HG03025 (cell line): Measurements from ENCODE around the gene CFAP68.
"Not testable (repeated sequence)": the region's sequence is repeated elsewhere in the genome, so short reads cannot be mapped to it uniquely, and the experiment has no call there.

Experiments used
- ATAC-seq: cut with Tn5 transposase; IDR thresholded peaks from one replicate; pipeline ENCODE4 v1.9.1; 2021; ENCODE audit warnings: mild to moderate bottlenecking, moderate library complexity; ENCODE audit not compliant: unreplicated experiment, low FRiP score

Gene CFAP68

GRCh38 chr11:111916768-111917167, 37.4 kb downstream of the CFAP68 start:
- no peak for ATAC-seq

DNA sequence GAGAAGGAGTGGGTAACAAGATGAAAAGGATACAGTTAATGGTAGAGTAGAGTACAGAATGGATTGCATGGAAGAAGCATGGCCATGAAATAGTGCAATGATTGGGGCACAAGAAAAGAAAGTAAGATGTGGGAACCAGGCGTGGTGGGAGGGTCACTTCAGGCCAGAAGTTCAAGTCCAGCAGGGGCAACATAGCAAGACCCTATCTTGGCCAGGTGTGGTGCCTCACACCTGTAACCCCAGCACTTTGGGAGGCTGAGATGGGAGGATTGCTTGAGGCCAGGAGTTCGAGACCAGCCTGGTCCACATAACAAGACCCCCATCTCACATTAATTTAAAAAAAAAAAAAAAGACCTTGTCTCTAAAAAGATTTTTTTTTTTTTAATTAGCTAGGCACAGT, 38.0 kb downstream of the CFAP68 start:
- no peak for ATAC-seq

DNA sequence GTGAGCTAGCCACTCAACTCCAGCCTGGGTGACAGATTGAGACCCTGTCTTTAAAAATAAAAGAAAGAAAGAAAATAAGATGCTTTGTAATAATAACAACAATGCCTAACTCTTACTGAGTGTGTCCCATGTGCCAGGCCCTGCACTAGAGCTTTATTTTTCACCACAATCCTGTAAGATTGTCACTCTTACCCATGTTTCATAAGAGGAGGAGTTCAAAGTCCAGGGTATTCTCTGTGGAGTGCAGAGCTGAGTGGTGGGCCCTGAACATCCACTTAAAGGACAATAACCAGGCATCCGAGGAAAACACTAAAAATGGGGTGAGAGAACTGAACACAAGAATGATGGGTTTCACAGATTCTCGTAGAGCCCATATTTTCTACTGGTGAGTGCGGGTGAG, 38.4 kb downstream of the CFAP68 start:
- no peak for ATAC-seq

- no peak for ATAC-seq
These were observed 39.3 kb downstream of the CFAP68 start, which contains the start of gene C11orf52 for GRCh38 chr11:111918390-111919256. TSS of gene C11orf52 (plus strand) at chr11:111918913. CDS start at chr11:111918973, 60 bp downstream.

- ATAC-seq, result no peak
These were observed 41.6 kb downstream of the CFAP68 start for GRCh38 chr11:111920908-111921307.

DNA sequence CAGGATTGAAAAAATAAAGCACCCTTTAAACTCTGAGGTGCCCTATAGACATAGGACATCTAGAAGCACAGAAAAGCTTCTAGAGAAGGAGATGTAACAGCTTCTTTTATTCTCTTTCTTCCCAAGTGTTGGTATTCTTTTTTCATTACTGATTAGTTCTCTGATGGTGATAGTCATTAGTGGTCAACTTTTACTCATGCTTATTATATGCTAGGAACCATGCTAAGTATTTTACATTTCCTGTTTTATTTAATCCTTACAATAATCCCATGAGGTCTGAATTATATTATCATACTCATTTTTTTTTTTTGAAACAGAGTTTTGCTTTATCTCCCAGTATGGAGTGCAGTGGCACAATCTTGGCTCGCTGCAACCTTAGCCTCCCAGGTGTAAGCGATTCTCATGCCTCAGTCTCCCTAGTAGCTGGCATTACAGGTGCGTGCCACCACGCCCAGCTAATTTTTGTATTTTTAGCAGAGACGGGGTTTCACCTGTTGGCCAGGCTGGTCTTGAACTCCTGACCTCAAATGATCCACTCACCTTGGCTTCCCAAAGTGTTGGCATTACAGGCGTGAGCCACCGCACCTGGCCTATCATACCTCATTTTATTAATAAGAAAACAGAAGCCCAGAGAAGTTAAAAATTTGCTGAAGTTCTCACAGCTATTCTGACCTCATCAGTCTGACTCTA, 42.3 kb downstream of the CFAP68 start:
- ATAC-seq, result no peak

DNA sequence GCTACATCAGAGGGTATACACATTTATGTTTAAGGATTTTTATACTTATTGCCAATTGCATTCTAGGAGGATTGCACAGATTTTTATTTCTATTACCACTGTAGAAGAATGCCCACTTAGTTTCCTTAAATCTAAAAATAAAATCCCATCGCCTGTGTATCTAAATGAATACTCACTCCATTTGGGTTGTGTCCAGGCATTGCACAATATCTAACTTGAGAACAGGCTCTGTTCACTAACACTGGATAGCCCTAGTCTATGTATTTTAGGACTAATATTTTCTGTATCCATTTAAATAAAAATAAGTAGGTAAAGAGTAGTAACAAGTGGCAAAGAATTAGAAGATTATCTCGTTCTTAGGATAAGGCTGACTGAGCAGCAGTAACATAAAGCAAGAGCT, 43.5 kb downstream of the CFAP68 start:
- ATAC-seq, result no peak

DNA sequence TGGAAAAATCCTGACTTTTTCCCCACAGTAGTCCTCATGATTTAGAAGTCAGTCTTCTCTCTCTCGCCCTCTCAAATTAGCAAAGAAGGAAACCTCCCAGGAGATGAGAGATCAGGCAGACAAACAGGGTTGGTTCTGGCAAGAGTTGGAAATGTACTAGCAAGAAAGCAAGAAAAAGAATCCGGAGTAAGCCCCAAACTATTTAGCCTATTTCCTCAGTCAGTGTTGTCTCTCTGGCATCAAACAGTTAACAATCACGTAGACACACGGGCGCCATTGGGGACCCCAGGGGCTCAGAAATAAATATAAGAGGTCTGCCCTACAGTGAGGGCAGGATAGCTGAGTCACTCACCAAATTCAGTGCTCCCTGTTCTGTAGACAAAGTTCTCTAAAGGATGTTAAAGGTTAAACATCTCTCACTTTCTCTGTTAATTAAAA, 44.0 kb downstream of the CFAP68 start:
- ATAC-seq, result no peak

- no peak for ATAC-seq
These were observed 44.6 kb downstream of the CFAP68 start for GRCh38 chr11:111923951-111924350.

- no peak for ATAC-seq
These were observed 46.6 kb downstream of the CFAP68 start for GRCh38 chr11:111925953-111926352.

GRCh38 chr11:111926505-111927391, 47.4 kb downstream of the CFAP68 start:
- peak; percentile 95 for ATAC-seq

DNA sequence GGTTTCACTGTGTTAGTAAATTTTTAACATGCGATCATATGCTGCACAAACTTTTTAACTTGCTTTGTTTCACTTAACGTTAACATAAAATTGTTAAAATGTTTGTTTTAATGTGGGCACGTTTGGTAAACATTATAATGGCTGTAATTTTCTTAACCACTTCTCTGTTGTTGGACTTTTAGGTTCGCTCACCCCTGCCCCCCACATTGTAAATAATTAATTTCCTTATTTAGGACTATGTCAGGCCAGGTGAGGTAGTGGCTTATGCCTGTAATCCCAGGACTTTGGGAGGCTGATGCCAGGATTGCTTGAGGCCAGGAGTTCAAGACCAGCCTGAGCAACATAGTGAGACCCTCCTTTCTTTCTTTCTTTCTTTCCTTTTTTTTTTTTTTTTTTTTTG, 51.1 kb downstream of the CFAP68 start:
- no peak for ATAC-seq

- ATAC-seq, result no peak
These were observed 53.2 kb downstream of the CFAP68 start for GRCh38 chr11:111932611-111932950.

DNA sequence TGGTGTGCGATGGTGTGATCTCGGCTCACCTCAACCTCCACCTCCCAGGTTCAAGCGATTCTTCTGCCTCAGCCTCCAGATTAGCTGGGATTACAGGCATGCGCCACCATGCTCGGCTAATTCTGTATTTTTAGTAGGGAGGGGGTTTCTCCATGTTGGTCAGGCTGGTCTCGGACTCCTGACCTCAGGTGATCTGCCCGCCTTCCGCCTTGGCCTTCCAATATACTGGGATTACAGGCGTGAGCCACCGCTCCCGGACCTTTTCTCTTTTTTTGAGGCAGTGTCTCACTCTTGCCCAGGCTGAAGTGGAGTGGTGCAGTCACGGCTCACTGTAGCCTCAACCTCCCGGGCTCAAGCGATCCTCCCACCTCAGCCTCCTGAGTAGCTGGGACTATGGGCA, 53.8 kb downstream of the CFAP68 start:
- ATAC-seq, result not testable (repeated sequence)

DNA sequence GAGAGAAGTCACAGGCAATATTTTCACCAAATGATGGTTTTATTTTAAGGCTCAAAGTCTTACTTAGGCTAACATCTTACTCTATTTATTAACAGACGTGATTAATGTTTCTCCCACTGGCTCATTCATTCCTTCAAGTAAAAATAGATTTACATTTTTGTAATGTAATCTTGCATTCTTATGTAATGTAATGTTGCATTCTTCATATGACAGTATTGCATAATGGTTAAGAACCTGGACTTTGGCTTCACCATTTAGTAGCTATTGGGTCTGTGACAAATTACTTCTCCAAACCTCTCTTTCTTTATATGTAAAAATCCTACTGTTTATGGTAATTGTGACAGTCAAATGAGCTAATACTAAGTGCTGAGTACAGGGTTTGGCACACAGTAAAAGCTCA, 54.5 kb downstream of the CFAP68 start:
- no peak for ATAC-seq

DNA sequence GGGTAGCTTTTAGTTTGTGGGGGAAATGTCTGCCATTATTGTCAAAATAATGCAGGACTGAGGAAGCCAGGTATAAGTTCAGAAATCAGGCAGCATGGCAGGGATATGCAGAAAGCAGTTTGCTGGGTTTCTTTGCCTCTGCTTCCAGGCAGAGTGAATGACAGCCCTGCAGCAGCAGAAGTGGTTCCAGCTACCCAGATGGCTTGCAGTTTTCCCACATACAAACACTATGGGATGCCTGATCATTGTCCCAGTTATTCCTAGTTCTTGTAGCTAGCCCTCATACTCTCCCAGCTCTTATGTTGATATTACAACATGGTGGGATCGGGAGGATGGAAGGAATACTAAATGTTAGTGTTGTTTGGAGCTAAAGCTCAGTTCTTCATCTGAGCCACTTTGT, 55.0 kb downstream of the CFAP68 start:
- no peak for ATAC-seq
